Testis (tissue), 2 donors: ENCODE data around the gene TTLL11.

Experiments
- CTCF ChIP-seq, 3 experiments: fragments of 450-650 bp in 2 of 3; fragments of 200-600 bp in 1 of 3; sonication (generic) in 1 of 3; IDR thresholded peaks; one replicate each; pipeline ENCODE4 v1.5.1; 2016 to 2019; ENCODE audit warnings: antibody characterized with exemption in 3 of 3, mild to moderate bottlenecking in 2 of 3, moderate library complexity in 1 of 3
- POLR2A ChIP-seq: fragments of 450-650 bp; IDR thresholded peaks from one replicate; pipeline ENCODE4 v1.6.1; 2017; ENCODE audit warnings: antibody characterized with exemption, mild to moderate bottlenecking, moderate library complexity

- TF ChIP-seq CTCF (IDR thresholded peaks at IDR 0.05), result no peak
- TF ChIP-seq POLR2A, result no peak
Measured at GRCh38 chr9:121808781-121809180, 284.3 kb downstream of the TTLL11 start.
